KMS-11 (cell line): ENCODE results near the gene ARHGEF19.

ENCODE experiments used
- H2AFZ ChIP-seq: fragments of 200-600 bp; sonication (generic); 2 replicates; pipeline ENCODE4 v1.6.1; 2016; ENCODE audit warnings: antibody characterized with exemption, mixed run types, low read depth
- H3K27ac ChIP-seq: fragments of 200-600 bp; sonication (generic); 2 replicates; pipeline ENCODE4 v1.6.1; 2016; ENCODE audit warnings: mild to moderate bottlenecking, mixed run types
- H3K27me3 ChIP-seq: fragments of 200-600 bp; sonication (generic); 2 replicates; pipeline ENCODE4 v1.6.1; 2017; ENCODE audit warnings: mild to moderate bottlenecking, low read depth, mixed run types, moderate library complexity; ENCODE audit not compliant: insufficient read depth
- H3K36me3 ChIP-seq: fragments of 200-600 bp; sonication (generic); 2 replicates; pipeline ENCODE4 v1.6.1; 2017; ENCODE audit warnings: mild to moderate bottlenecking, mixed run types; ENCODE audit not compliant: insufficient read depth
- H3K4me1 ChIP-seq: fragments of 200-600 bp; sonication (generic); 2 replicates; pipeline ENCODE4 v1.6.1; 2016; ENCODE audit warnings: mild to moderate bottlenecking, low read depth, mixed run types; ENCODE audit not compliant: poor library complexity, severe bottlenecking
- H3K4me2 ChIP-seq: fragments of 200-600 bp; sonication (generic); 2 replicates; pipeline ENCODE4 v1.7.0; 2016; ENCODE audit warnings: mild to moderate bottlenecking, mixed run types
- H3K4me3 ChIP-seq: fragments of 200-600 bp; sonication (generic); IDR thresholded peaks from 2 replicates; pipeline ENCODE4 v1.6.1; 2017; ENCODE audit warnings: low read depth, low read length, mixed read lengths; ENCODE audit not compliant: insufficient read depth
- H3K79me2 ChIP-seq: fragments of 200-600 bp; sonication (generic); 2 replicates; pipeline ENCODE4 v1.6.1; 2016; ENCODE audit warnings: low read depth, mixed run types; ENCODE audit not compliant: insufficient read depth
- H3K9ac ChIP-seq: fragments of 200-600 bp; sonication (generic); 2 replicates; pipeline ENCODE4 v1.6.1; 2016; ENCODE audit warnings: mild to moderate bottlenecking, mixed run types
- H4K20me1 ChIP-seq: fragments of 200-600 bp; sonication (generic); 2 replicates; pipeline ENCODE4 v1.6.1; 2016; ENCODE audit warnings: mild to moderate bottlenecking, mixed run types; ENCODE audit not compliant: insufficient read depth
- TF ChIP-seq, protein P1 (sequence below): fragments of 200-600 bp; sonication (generic); conservative IDR thresholded peaks from 2 replicates; pipeline ENCODE4 v1.6.1; 2017; ENCODE audit warnings: low read depth, mild to moderate bottlenecking, antibody characterized with exemption, low read length, moderate library complexity, mixed read lengths

ARHGEF19 gene

DNA sequence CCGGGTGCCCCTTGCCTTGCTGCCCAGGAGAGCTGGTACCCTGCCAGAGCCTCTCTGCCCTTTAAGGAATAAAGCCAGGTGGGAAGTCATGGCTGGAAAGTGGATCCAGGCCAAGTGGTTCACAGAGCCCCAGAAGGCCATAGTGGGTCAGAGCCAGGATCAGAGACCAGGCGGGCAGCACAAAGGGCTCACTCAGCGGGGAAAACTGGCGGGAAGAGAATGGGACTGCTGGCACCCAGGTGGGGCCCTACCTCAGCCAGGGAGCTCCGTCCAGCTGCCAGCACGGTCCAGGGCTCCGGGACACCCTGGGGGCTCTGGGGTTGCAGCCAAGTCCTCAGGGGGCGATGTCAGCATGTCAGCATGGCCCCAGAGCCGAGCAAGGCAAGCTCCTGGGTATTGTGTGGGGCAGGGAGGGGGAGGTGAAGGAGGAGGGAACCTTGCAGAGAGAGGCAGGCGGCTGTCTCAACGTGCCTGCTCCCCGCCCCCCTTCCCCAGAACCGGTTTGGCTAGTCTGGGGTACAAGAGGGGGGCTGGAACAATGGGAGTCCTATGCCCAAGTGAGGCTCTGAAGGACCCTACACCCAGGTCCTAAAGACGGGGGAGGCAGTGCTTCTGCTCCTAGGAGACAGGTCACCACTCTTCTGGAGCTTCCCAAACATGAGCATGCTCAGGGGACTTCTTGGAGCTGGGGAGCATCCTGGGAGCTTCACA lies at the start of gene ARHGEF19:
TSS of gene ARHGEF19 (minus strand) at position 402 of the 711 bp plus-strand sequence. CDS start 3,598 bp downstream, outside the sequence.
- Histone ChIP-seq H3K36me3 (no peaks in the 10 kb centered on the region), H2AFZ (no peak within 1 kb of the TSS), H3K4me3 (no peak within 1 kb of the TSS), H3K4me1 (peaks cover 8% of the 10 kb centered on the region), H3K79me2 (no peaks in the 10 kb centered on the region), H3K27me3 (no peaks in the 10 kb centered on the region), H3K27ac (no peak within 1 kb of the TSS), H3K4me2 (no peak within 1 kb of the TSS), H3K9ac (no peak within 1 kb of the TSS), H4K20me1 (no peaks in the 10 kb centered on the region)
- TF ChIP-seq, protein P1, sequence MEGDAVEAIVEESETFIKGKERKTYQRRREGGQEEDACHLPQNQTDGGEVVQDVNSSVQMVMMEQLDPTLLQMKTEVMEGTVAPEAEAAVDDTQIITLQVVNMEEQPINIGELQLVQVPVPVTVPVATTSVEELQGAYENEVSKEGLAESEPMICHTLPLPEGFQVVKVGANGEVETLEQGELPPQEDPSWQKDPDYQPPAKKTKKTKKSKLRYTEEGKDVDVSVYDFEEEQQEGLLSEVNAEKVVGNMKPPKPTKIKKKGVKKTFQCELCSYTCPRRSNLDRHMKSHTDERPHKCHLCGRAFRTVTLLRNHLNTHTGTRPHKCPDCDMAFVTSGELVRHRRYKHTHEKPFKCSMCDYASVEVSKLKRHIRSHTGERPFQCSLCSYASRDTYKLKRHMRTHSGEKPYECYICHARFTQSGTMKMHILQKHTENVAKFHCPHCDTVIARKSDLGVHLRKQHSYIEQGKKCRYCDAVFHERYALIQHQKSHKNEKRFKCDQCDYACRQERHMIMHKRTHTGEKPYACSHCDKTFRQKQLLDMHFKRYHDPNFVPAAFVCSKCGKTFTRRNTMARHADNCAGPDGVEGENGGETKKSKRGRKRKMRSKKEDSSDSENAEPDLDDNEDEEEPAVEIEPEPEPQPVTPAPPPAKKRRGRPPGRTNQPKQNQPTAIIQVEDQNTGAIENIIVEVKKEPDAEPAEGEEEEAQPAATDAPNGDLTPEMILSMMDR = no peak

DNA sequence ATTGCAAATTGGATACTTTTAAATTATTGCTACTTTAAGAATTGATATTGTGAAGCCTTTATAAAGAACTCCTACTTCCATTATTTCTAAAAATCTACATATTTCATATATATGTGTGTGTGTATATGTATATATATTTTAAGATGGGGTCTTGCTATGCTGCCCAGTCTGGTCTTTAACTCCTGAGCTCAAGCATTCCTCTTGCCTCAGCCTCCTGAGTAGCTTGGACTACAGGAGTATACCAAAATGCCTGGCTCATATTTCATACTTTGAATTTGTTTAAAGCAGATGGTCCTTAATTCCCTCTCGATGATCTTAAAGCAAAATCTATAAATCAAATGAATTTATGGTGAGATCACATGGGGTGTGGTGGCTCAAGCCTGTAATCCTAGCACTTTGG lies 49.6 kb upstream of the ARHGEF19 start:
- Histone ChIP-seq H3K27me3 (no peaks in the 10 kb centered on the region), H3K36me3 (no peaks in the 10 kb centered on the region), H3K79me2 (no peaks in the 10 kb centered on the region), H3K9ac (no peak overlapping the region), H3K27ac (no peak overlapping the region), H3K4me3 (no peak overlapping the region), H3K4me2 (no peak overlapping the region), H3K4me1 (peaks cover 16% of the 10 kb centered on the region), H2AFZ (no peak overlapping the region), H4K20me1 (no peaks in the 10 kb centered on the region; the same call in 1 of the 2 replicates)
- TF ChIP-seq, protein P1 = no peak

DNA sequence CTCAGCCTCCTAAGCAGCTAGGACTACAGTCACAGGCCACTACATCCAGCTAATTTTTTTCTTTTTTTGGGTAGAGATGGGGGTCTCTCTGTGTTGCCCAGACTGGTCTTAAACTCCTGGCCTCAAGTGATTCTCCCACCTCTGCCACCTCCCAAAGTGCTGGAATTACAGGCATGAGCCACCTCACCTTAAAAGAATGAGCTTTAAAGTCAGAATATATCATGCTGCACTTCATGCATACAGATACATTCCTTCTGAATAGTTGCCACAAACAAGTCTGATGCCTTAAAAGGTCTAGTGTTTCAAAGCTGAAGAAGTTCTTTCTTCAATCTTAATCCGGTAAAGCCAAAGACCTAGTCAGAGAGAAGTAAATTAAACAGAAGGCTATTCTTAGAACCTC lies 48.4 kb upstream of the ARHGEF19 start:
- Histone ChIP-seq H4K20me1 (no peaks in the 10 kb centered on the region; the same call in 1 of the 2 replicates), H3K27ac (no peak overlapping the region), H3K27me3 (no peaks in the 10 kb centered on the region), H3K4me2 (no peak overlapping the region), H3K4me3 (no peak overlapping the region), H3K79me2 (no peaks in the 10 kb centered on the region), H3K36me3 (no peaks in the 10 kb centered on the region), H3K9ac (no peak overlapping the region), H3K4me1 (peaks cover 4% of the 10 kb centered on the region), H2AFZ (no peak overlapping the region)
- TF ChIP-seq, protein P1 = no peak

DNA sequence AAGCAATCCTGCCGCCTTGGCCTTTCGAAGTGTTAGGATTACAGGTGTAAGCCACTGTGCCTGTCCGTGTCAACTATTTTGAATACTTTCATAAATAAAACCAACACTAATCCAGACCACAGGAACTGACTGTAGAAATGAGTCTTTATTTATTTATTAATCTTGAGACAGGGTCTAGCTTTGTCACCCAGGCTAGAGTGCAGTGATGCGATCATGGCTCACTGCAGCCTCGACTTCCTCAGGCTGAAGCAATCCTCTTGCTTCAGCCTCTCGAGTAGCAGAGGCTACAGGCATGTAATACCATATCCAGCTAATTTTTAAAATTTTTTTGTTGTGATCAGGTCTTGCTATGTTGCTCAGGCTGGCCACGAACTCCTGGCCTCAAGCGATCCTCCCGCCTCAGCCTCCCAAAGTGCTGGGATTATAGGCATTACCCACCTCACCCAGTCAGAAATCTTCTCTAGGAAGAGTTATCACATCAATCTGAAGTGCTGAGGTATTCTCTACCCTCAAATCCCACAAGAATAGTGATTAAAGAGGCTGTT lies 46.2 kb upstream of the ARHGEF19 start:
- H3K4me2 ChIP-seq = no peak overlapping the region
- H3K4me1 ChIP-seq = peaks cover 16% of the 10 kb centered on the region
- H3K27ac ChIP-seq = no peak overlapping the region
- H3K4me3 ChIP-seq = no peak overlapping the region
- H3K9ac ChIP-seq = no peak overlapping the region
- TF ChIP-seq, protein P1 = no peak
- H3K79me2 ChIP-seq = no peaks in the 10 kb centered on the region
- no peaks in the 10 kb centered on the region for H4K20me1 ChIP-seq
- H2AFZ ChIP-seq = no peak overlapping the region
- H3K27me3 ChIP-seq = no peaks in the 10 kb centered on the region
- no peaks in the 10 kb centered on the region for H3K36me3 ChIP-seq
